ENCODE results near the gene OSBPL10.

- TF ChIP-seq, protein P1, sequence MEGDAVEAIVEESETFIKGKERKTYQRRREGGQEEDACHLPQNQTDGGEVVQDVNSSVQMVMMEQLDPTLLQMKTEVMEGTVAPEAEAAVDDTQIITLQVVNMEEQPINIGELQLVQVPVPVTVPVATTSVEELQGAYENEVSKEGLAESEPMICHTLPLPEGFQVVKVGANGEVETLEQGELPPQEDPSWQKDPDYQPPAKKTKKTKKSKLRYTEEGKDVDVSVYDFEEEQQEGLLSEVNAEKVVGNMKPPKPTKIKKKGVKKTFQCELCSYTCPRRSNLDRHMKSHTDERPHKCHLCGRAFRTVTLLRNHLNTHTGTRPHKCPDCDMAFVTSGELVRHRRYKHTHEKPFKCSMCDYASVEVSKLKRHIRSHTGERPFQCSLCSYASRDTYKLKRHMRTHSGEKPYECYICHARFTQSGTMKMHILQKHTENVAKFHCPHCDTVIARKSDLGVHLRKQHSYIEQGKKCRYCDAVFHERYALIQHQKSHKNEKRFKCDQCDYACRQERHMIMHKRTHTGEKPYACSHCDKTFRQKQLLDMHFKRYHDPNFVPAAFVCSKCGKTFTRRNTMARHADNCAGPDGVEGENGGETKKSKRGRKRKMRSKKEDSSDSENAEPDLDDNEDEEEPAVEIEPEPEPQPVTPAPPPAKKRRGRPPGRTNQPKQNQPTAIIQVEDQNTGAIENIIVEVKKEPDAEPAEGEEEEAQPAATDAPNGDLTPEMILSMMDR (IDR thresholded peaks at IDR 0.05), result no peak
- no peak for TF ChIP-seq EZH2 (IDR thresholded peaks at IDR 0.05; ENCODE audit: borderline replicate concordance, insufficient read depth, low read depth, low read length, poor library complexity, severe bottlenecking)
Measured at GRCh38 chr3:31667582-31667981, 313.5 kb downstream of the OSBPL10 start.

Measured in B cell (primary cell).